ENCODE measurements around the gene LRRFIP1.

GRCh38 chr2:237799060-237799428 lies 171.7 kb downstream of the LRRFIP1 start:
- TF ChIP-seq CTCF (IDR thresholded peaks at IDR 0.05) (no peak), POLR2A (IDR thresholded peaks at IDR 0.05) (no peak)

Data from esophagus squamous epithelium (tissue), 4 donors.